ENCODE results near the gene ETNK2. TPM values are rescaled to one million over a fixed set of nuclear protein-coding genes. Genes with fewer than 3 reads are reported as not detected.

Gene ETNK2
- total and polyA plus RNA-seq, 2 donors (not counting 1 experiment from before 2014, with no cell fraction given), result 0.49 to 2.8 TPM

DNA sequence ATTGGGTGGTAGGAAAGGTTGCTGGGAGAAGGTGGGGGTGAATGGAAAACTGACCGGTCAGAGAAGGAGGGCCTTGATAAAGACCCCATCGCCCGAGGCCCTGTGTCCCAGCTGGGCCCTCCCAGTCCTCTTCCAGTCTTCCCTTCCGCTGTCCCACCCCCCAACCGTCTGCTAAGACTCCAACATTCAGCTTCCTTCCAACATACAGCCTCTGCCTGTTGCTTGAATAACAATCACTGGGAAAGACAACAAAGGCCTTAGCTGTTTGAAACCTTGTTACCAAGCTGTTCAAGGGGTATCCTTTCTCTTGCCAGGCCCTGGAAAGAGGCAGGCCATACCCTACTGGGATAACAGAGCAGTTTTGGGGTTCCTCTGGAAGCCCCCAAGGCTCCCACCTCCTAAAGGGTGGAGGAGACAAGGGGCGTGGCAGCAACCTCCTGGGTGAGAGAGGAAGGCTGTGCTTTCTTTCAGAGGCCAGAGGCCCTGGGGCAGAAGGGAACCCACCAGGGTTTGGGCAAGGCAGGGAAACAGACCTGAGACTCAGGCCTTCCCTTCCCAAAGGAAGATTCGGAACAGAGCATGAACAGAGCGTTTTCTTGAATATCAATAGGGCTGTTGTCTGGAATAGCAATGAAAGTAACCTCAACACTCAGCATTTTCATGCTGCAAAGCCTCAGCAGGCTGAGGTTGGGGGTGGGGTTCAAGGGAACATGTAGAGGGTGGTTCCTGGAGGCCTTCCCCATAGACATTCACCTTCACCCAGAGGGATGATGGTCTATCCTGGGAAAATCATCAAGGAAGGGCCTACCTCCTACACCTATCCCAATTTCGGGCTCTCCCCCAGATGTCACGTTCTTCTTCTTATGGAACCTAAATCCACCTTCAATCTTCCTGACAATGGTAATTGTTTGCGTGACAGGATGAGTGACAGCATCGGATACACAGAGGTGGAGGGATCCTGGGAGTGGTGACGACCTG is 4.1 kb downstream of the ETNK2 start:
- ChIA-PET POLR2A (no interaction called here), CTCF (no interaction called here)
- Histone ChIP-seq H3K4me1 (ENCODE audit: control insufficient read depth in 2 of 2, insufficient read depth in 2 of 2, low read length in 2 of 2) (peaks cover 11 to 13% of the 10 kb centered on the region in 2 donors), H4K20me1 (ENCODE audit: control insufficient read depth, insufficient read depth, low read length, poor library complexity, severe bottlenecking) (no peaks in the 10 kb centered on the region), H3K36me3 (replicated peaks in 1 of 2; ENCODE audit: control extremely low read depth in 1 of 2, control insufficient read depth in 1 of 2, extremely low read depth in 1 of 2, insufficient read depth in 2 of 2, low read length in 1 of 2) (no peaks in the 10 kb centered on the region), H3K27me3 (replicated peaks in 1 of 4; ENCODE audit: control extremely low read depth in 1 of 4, control insufficient read depth in 3 of 4, insufficient read depth in 4 of 4, low read length in 3 of 4) (peaks cover 0 to 15% (median 6%) of the 10 kb centered on the region in 4 experiments), H3K9me3 (ENCODE audit: control extremely low read depth in 1 of 3, control insufficient read depth in 2 of 3, insufficient read depth in 1 of 3, low read length in 2 of 3) (peaks cover 0 to 3% (median 0%) of the 10 kb centered on the region in 3 donors), H3K79me2 (ENCODE audit: control insufficient read depth, insufficient read depth, low read length) (no peaks in the 10 kb centered on the region), H3K4me2 (replicated peaks; ENCODE audit: low read depth, low read length, poor library complexity, severe bottlenecking) (no peak overlapping the region), H3K27ac (ENCODE audit: low read length in 2 of 2) (no peak overlapping the region), H2AFZ (ENCODE audit: insufficient read depth, low read depth, low read length, poor library complexity, severe bottlenecking) (no peak overlapping the region), H3K9ac (ENCODE audit: low read length) (no peak overlapping the region), H3K4me3 (ENCODE audit: control extremely low read depth in 1 of 5, extremely low read depth in 1 of 5, insufficient read depth in 1 of 5, low read depth in 2 of 5, low read length in 4 of 5) (no peak overlapping the region)
- peaks cover 5% of the 10 kb centered on the region for H3K4me1 Mint-ChIP-seq
- no peak overlapping the region for H3K4me3 Mint-ChIP-seq
- no peak for TF ChIP-seq EZH2 (IDR thresholded peaks at IDR 0.05; ENCODE audit: borderline replicate concordance, insufficient read depth, low read depth, low read length, poor library complexity, severe bottlenecking)
- ATAC-seq (ENCODE audit: low read depth) (no peak), DNase-seq (no peak)
- H3K9me3 Mint-ChIP-seq (ENCODE audit: insufficient read depth), result no peaks in the 10 kb centered on the region
- no peak overlapping the region for H3K27ac Mint-ChIP-seq
- 91% methylated on average over 5 of the region's 13 CpGs for WGBS (ENCODE audit: insufficient coverage)
- intact Hi-C loops (cut with micrococcal nuclease), result no loop called here
- H3K27me3 Mint-ChIP-seq, result peaks cover 18% of the 10 kb centered on the region

DNA sequence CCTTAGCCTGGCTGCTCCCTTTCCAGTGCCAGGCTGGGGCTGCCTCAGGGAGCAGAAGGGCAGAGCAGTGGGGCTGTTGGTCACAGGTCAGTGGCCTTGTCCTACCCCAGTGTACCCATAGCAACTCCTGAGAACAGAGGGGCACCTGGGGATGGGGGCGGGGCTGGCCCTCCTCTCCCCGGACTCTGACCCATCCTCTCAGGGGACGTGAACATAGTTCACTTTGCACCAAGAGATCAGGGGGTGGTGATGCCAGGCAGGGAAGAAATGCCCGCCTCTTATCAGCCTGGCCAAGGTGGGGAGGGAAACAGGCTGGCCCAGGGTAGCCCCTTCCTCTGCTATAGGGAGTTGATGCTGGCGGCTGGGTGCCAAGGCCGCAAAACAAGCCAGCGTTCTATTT is 4.9 kb downstream of the ETNK2 start:
- no peaks in the 10 kb centered on the region for H3K9me3 ChIP-seq (ENCODE audit: control extremely low read depth in 1 of 3, control insufficient read depth in 2 of 3, insufficient read depth in 1 of 3, low read length in 2 of 3)
- H3K9ac ChIP-seq (ENCODE audit: low read length), result no peak overlapping the region
- H3K4me1 ChIP-seq (ENCODE audit: control insufficient read depth in 2 of 2, insufficient read depth in 2 of 2, low read length in 2 of 2), result peaks cover 5 to 7% of the 10 kb centered on the region in 2 donors
- ChIA-PET POLR2A (no interaction called here), CTCF (no interaction called here)
- Mint-ChIP-seq H3K9me3 (ENCODE audit: insufficient read depth) (no peaks in the 10 kb centered on the region), H3K27ac (no peak overlapping the region), H3K27me3 (peaks cover 19% of the 10 kb centered on the region), H3K4me3 (no peak overlapping the region), H3K4me1 (peaks cover 2% of the 10 kb centered on the region)
- intact Hi-C loops (cut with micrococcal nuclease), result no loop called here
- H3K4me2 ChIP-seq (replicated peaks; ENCODE audit: low read depth, low read length, poor library complexity, severe bottlenecking), result no peak overlapping the region
- WGBS (ENCODE audit: insufficient coverage), result 91% methylated on average over 7 of the region's 7 CpGs
- TF ChIP-seq, protein P1, sequence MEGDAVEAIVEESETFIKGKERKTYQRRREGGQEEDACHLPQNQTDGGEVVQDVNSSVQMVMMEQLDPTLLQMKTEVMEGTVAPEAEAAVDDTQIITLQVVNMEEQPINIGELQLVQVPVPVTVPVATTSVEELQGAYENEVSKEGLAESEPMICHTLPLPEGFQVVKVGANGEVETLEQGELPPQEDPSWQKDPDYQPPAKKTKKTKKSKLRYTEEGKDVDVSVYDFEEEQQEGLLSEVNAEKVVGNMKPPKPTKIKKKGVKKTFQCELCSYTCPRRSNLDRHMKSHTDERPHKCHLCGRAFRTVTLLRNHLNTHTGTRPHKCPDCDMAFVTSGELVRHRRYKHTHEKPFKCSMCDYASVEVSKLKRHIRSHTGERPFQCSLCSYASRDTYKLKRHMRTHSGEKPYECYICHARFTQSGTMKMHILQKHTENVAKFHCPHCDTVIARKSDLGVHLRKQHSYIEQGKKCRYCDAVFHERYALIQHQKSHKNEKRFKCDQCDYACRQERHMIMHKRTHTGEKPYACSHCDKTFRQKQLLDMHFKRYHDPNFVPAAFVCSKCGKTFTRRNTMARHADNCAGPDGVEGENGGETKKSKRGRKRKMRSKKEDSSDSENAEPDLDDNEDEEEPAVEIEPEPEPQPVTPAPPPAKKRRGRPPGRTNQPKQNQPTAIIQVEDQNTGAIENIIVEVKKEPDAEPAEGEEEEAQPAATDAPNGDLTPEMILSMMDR (IDR thresholded peaks at IDR 0.05), result no peak
- no peak for TF ChIP-seq EZH2 (IDR thresholded peaks at IDR 0.05; ENCODE audit: borderline replicate concordance, insufficient read depth, low read depth, low read length, poor library complexity, severe bottlenecking)
- peaks cover 0 to 9% (median 3%) of the 10 kb centered on the region in 4 experiments for H3K27me3 ChIP-seq (replicated peaks in 1 of 4; ENCODE audit: control extremely low read depth in 1 of 4, control insufficient read depth in 3 of 4, insufficient read depth in 4 of 4, low read length in 3 of 4)
- H3K36me3 ChIP-seq (replicated peaks in 1 of 2; ENCODE audit: control extremely low read depth in 1 of 2, control insufficient read depth in 1 of 2, extremely low read depth in 1 of 2, insufficient read depth in 2 of 2, low read length in 1 of 2), result no peaks in the 10 kb centered on the region
- no peaks in the 10 kb centered on the region for H3K79me2 ChIP-seq (ENCODE audit: control insufficient read depth, insufficient read depth, low read length)
- ATAC-seq (ENCODE audit: low read depth) (no peak), DNase-seq (no peak)
- H2AFZ ChIP-seq (ENCODE audit: insufficient read depth, low read depth, low read length, poor library complexity, severe bottlenecking), result no peak overlapping the region
- H3K4me3 ChIP-seq (ENCODE audit: control extremely low read depth in 1 of 5, extremely low read depth in 1 of 5, insufficient read depth in 1 of 5, low read depth in 2 of 5, low read length in 4 of 5), result no peak overlapping the region
- no peaks in the 10 kb centered on the region for H4K20me1 ChIP-seq (ENCODE audit: control insufficient read depth, insufficient read depth, low read length, poor library complexity, severe bottlenecking)
- H3K27ac ChIP-seq (ENCODE audit: low read length in 2 of 2), result no peak overlapping the region
